KMS-11 (cell line): ENCODE results near the gene AXDND1.

Source experiments
- H2AFZ ChIP-seq: fragments of 200-600 bp; sonication (generic); 2 replicates; pipeline ENCODE4 v1.6.1; 2016; ENCODE audit warnings: antibody characterized with exemption, mixed run types, low read depth
- H3K27ac ChIP-seq: fragments of 200-600 bp; sonication (generic); 2 replicates; pipeline ENCODE4 v1.6.1; 2016; ENCODE audit warnings: mild to moderate bottlenecking, mixed run types
- H3K27me3 ChIP-seq: fragments of 200-600 bp; sonication (generic); 2 replicates; pipeline ENCODE4 v1.6.1; 2017; ENCODE audit warnings: mild to moderate bottlenecking, low read depth, mixed run types, moderate library complexity; ENCODE audit not compliant: insufficient read depth
- H3K36me3 ChIP-seq: fragments of 200-600 bp; sonication (generic); 2 replicates; pipeline ENCODE4 v1.6.1; 2017; ENCODE audit warnings: mild to moderate bottlenecking, mixed run types; ENCODE audit not compliant: insufficient read depth
- H3K4me1 ChIP-seq: fragments of 200-600 bp; sonication (generic); 2 replicates; pipeline ENCODE4 v1.6.1; 2016; ENCODE audit warnings: mild to moderate bottlenecking, low read depth, mixed run types; ENCODE audit not compliant: poor library complexity, severe bottlenecking
- H3K4me2 ChIP-seq: fragments of 200-600 bp; sonication (generic); 2 replicates; pipeline ENCODE4 v1.7.0; 2016; ENCODE audit warnings: mild to moderate bottlenecking, mixed run types
- H3K4me3 ChIP-seq: fragments of 200-600 bp; sonication (generic); IDR thresholded peaks from 2 replicates; pipeline ENCODE4 v1.6.1; 2017; ENCODE audit warnings: low read depth, low read length, mixed read lengths; ENCODE audit not compliant: insufficient read depth
- H3K79me2 ChIP-seq: fragments of 200-600 bp; sonication (generic); 2 replicates; pipeline ENCODE4 v1.6.1; 2016; ENCODE audit warnings: low read depth, mixed run types; ENCODE audit not compliant: insufficient read depth
- H3K9ac ChIP-seq: fragments of 200-600 bp; sonication (generic); 2 replicates; pipeline ENCODE4 v1.6.1; 2016; ENCODE audit warnings: mild to moderate bottlenecking, mixed run types
- H4K20me1 ChIP-seq: fragments of 200-600 bp; sonication (generic); 2 replicates; pipeline ENCODE4 v1.6.1; 2016; ENCODE audit warnings: mild to moderate bottlenecking, mixed run types; ENCODE audit not compliant: insufficient read depth
- CTCF ChIP-seq: fragments of 200-600 bp; sonication (generic); conservative IDR thresholded peaks from 2 replicates; pipeline ENCODE4 v1.6.1; 2017; ENCODE audit warnings: low read depth, mild to moderate bottlenecking, antibody characterized with exemption, low read length, moderate library complexity, mixed read lengths

AXDND1 gene

GRCh38 chr1:179337942-179338560, 27.7 kb upstream of the AXDND1 start:
- Histone ChIP-seq H4K20me1 (no peaks in the 10 kb centered on the region), H3K27me3 (no peaks in the 10 kb centered on the region), H2AFZ (no peak overlapping the region), H3K36me3 (peaks cover 4% of the 10 kb centered on the region; the same call in 1 of the 2 replicates), H3K79me2 (no peaks in the 10 kb centered on the region), H3K9ac (no peak overlapping the region), H3K4me3 (no peak overlapping the region), H3K4me1 (no peaks in the 10 kb centered on the region), H3K27ac (no peak overlapping the region), H3K4me2 (no peak overlapping the region)
- TF ChIP-seq CTCF, result no peak

DNA sequence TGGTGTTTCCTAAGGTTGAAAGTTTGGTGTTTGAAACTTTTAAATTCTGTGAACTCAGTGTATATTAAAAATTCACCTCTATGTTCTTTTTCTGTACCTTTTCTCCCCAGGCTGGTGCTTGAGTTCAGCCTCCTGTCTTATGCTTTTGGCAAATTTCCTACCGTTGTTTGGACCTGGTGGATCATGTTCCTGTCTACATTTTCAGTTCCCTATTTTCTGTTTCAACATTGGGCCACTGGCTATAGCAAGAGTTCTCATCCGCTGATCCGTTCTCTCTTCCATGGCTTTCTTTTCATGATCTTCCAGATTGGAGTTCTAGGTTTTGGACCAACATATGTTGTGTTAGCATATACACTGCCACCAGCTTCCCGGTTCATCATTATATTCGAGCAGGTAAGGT, 24.9 kb upstream of the AXDND1 start:
- no peaks in the 10 kb centered on the region for H3K79me2 ChIP-seq
- TF ChIP-seq CTCF, result no peak
- H2AFZ ChIP-seq, result no peak overlapping the region
- H3K4me1 ChIP-seq, result no peaks in the 10 kb centered on the region
- no peak overlapping the region for H3K4me3 ChIP-seq
- H3K9ac ChIP-seq, result no peak overlapping the region
- H3K36me3 ChIP-seq, result peaks cover 4% of the 10 kb centered on the region; the same call in 1 of the 2 replicates
- no peaks in the 10 kb centered on the region for H3K27me3 ChIP-seq
- no peak overlapping the region for H3K27ac ChIP-seq
- H3K4me2 ChIP-seq, result no peak overlapping the region
- no peaks in the 10 kb centered on the region for H4K20me1 ChIP-seq

GRCh38 chr1:179341943-179342547, 23.7 kb upstream of the AXDND1 start:
- Histone ChIP-seq H3K27me3 (no peaks in the 10 kb centered on the region), H3K4me1 (no peaks in the 10 kb centered on the region), H3K4me2 (no peak overlapping the region), H3K79me2 (no peaks in the 10 kb centered on the region), H4K20me1 (no peaks in the 10 kb centered on the region), H3K9ac (no peak overlapping the region), H3K4me3 (no peak overlapping the region), H3K36me3 (peaks cover 4% of the 10 kb centered on the region; the same call in 1 of the 2 replicates), H2AFZ (no peak overlapping the region), H3K27ac (no peak overlapping the region)
- no peak for TF ChIP-seq CTCF

- Histone ChIP-seq H3K4me1 (no peaks in the 10 kb centered on the region), H2AFZ (no peak overlapping the region), H3K4me3 (no peak overlapping the region), H3K4me2 (no peak overlapping the region), H3K79me2 (no peaks in the 10 kb centered on the region), H3K9ac (no peak overlapping the region), H3K27ac (no peak overlapping the region), H4K20me1 (no peaks in the 10 kb centered on the region), H3K27me3 (no peaks in the 10 kb centered on the region), H3K36me3 (peaks cover 4% of the 10 kb centered on the region; the same call in 1 of the 2 replicates)
- TF ChIP-seq CTCF, result no peak
Measured at GRCh38 chr1:179342740-179343404, 22.9 kb upstream of the AXDND1 start.
